Esophagus muscularis mucosa (tissue), 4 donors: ENCODE results near the gene CFAP300. TPM values are rescaled to one million over a fixed set of nuclear protein-coding genes. Genes with fewer than 3 reads are reported as not detected.

Source experiments
- DNase-seq: peaks from one replicate; pipeline ENCODE4 v3.0.0-alpha.2; 2017; ENCODE audit errors: extremely low spot score
- H3K27ac ChIP-seq, 4 donors: fragments of 200-600 bp; sonication (generic); replicated peaks in 1 of 4; 1 replicate in 3 of 4; 2 replicates in 1 of 4; pipeline ENCODE4 v1.5.1; 2016 to 2019; ENCODE audit warnings: mild to moderate bottlenecking in 1 of 4
- H3K27me3 ChIP-seq, 4 donors: fragments of 200-600 bp; sonication (generic); one replicate each; pipeline versions ENCODE4 v1.5.1 to v1.6.0; 2016 to 2019
- H3K36me3 ChIP-seq, 4 donors: fragments of 200-600 bp; sonication (generic); one replicate each; pipeline ENCODE4 v1.5.1; 2016 to 2019
- H3K4me1 ChIP-seq, 4 donors: fragments of 200-600 bp; sonication (generic); one replicate each; pipeline ENCODE4 v1.5.1; 2016 to 2019
- H3K4me3 ChIP-seq, 4 donors: fragments of 200-600 bp; sonication (generic); 1 replicate in 2 of 4; 2 replicates in 2 of 4; pipeline ENCODE4 v1.5.1; 2016 to 2019; ENCODE audit warnings: mild to moderate bottlenecking in 4 of 4, moderate library complexity in 1 of 4
- H3K9me3 ChIP-seq, 4 donors: fragments of 200-600 bp; sonication (generic); 1 replicate in 3 of 4; 2 replicates in 1 of 4; pipeline ENCODE4 v1.5.1; 2016 to 2019
- EP300 ChIP-seq: sonication (generic); formaldehyde crosslinking; IDR thresholded peaks from one replicate; pipeline ENCODE4 v1.6.1; 2017; ENCODE audit warnings: antibody characterized with exemption
- POLR2A ChIP-seq: fragments of 450-650 bp; IDR thresholded peaks from one replicate; pipeline ENCODE4 v1.6.1; 2017; ENCODE audit warnings: antibody characterized with exemption, moderate library complexity, mild to moderate bottlenecking, low read depth
- POLR2AphosphoS5 ChIP-seq, 2 donors: sonication (generic); formaldehyde crosslinking; IDR thresholded peaks; one replicate each; pipeline ENCODE4 v1.6.1; 2017; ENCODE audit warnings: antibody characterized with exemption in 2 of 2
- WGBS: methylation state at CpG from one replicate; pipeline ENCODE4 v1.1.5; 2018; 5-methylcytosine and 5-hydroxymethylcytosine counted together
- intact Hi-C: fragments of 100-400 bp; cut with DNase I; formaldehyde crosslinking; loops from one replicate; pipeline ENCODE4 v1.15.1; 2023
- total RNA-seq, 4 donors: library from RNA; depleted of rRNA; stranded (reverse); fragments of >200 nt; gene quantifications; one replicate each; pipeline versions ENCODE4 v1.1.0 to v1.2.1, GENCODE V29; 2016
- TF ChIP-seq, protein P1 (sequence below), 3 experiments: fragments of 200-600 bp in 2 of 3; fragments of 450-650 bp in 1 of 3; sonication (generic) in 2 of 3; IDR thresholded peaks; one replicate each; pipeline ENCODE4 v1.5.1; 2017 to 2019; ENCODE audit warnings: antibody characterized with exemption in 3 of 3, mild to moderate bottlenecking in 2 of 3, moderate library complexity in 1 of 3

Gene CFAP300
- 1 to 10 TPM in 3 of 4 donors, under 1 TPM in 1; 0.83 to 2.2 (median 1.6) TPM for total RNA-seq

DNA sequence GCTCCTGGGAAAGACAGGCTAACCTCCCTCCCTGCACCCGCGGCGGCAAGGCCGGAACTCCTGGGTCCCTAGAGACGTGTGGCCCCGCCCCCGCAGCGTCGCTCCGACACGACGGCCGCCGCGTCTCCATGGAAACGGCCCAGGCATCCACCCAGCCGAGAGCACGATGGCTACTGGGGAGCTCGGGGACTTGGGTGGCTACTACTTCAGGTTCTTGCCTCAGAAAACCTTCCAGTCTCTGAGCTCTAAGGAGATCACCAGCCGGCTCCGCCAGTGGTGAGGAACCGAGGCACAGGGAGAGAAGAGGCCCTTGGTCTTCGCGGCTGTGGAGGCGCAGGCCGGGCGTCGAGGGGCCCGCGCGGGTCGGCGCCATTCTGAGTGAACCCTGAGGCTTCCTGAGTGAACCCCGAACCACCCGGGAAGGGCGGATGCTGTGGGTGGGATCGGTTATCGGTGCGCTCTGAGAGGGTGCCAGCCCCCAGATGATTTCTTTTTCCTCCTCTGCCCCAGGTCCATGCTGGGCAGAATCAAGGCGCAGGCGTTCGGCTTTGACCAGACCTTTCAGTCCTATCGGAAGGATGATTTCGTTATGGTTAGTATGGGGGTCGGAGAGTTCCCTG lies at the start of gene CFAP300:
TSS of gene CFAP300 (plus strand) at position 133 of the 620 bp plus-strand sequence. CDS start at position 167, 34 bp downstream.
- Histone ChIP-seq H3K27ac (peak within 1 kb of the TSS; percentile 71 to 82 (median 76)), H3K27me3 (no peaks in the 10 kb centered on the region), H3K4me3 (peak within 1 kb of the TSS; percentile 62 to 69 (median 64)), H3K36me3 (no peaks in the 10 kb centered on the region), H3K4me1 (peaks cover 0 to 16% (median 11%) of the 10 kb centered on the region in 4 donors), H3K9me3 (no peaks in the 10 kb centered on the region)
- intact Hi-C loops: loop anchor here (5.0 kb wide), 1 partner anchor 60 kb away; no protein-coding TSS in a partner anchor
- TF ChIP-seq POLR2AphosphoS5 (IDR thresholded peaks at IDR 0.05) (peak; percentile 28 to 64), EP300 (no peak)
- WGBS: 6% methylated on average over 9 of the region's 45 CpGs
- DNase-seq: peak; percentile 93

DNA sequence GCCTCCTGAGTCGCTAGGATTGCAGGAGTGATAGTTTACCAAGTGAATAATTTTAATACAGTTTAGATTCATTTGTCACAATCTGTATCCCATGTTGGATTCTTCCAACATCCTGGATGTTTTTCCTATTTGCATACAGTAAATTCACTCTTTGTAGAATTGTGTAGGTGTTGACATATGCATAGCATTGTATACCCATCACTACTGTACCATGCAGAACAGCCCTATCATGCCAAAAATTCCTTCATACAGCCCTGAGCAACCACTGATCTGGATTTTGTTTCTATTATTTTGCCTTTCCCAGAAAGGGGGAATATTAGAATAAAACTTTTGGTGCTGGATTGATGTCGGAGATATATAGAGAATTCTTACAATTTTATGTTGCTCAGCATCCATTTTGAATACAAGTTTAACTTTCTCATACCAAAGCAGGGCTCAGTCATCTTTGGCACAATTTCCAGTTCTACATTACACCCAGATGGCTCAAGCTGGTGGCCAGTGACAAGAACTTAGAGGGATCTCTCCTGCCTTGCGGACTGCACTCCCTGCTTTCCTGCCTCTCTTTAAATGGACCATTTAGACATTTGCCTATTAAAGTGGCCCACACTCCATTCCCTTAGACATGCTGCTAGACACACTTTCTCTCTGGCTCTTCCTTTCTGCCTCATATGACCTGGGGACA lies 45.4 kb upstream of the CFAP300 start:
- WGBS: 84% methylated on average over 3 of the region's 3 CpGs
- no peak overlapping the region for H3K27ac ChIP-seq
- no peak for TF ChIP-seq POLR2AphosphoS5 (IDR thresholded peaks at IDR 0.05)
- TF ChIP-seq, protein P1, sequence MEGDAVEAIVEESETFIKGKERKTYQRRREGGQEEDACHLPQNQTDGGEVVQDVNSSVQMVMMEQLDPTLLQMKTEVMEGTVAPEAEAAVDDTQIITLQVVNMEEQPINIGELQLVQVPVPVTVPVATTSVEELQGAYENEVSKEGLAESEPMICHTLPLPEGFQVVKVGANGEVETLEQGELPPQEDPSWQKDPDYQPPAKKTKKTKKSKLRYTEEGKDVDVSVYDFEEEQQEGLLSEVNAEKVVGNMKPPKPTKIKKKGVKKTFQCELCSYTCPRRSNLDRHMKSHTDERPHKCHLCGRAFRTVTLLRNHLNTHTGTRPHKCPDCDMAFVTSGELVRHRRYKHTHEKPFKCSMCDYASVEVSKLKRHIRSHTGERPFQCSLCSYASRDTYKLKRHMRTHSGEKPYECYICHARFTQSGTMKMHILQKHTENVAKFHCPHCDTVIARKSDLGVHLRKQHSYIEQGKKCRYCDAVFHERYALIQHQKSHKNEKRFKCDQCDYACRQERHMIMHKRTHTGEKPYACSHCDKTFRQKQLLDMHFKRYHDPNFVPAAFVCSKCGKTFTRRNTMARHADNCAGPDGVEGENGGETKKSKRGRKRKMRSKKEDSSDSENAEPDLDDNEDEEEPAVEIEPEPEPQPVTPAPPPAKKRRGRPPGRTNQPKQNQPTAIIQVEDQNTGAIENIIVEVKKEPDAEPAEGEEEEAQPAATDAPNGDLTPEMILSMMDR (IDR thresholded peaks at IDR 0.05): no peak
- no peak for TF ChIP-seq EP300
- TF ChIP-seq POLR2A: no peak
- DNase-seq: no peak
- no peaks in the 10 kb centered on the region for H3K27me3 ChIP-seq
- H3K4me3 ChIP-seq: no peak overlapping the region
- H3K4me1 ChIP-seq: no peaks in the 10 kb centered on the region
- intact Hi-C loops: no loop called here
- peaks cover 0 to 32% (median 5%) of the 10 kb centered on the region in 4 donors for H3K36me3 ChIP-seq
- no peaks in the 10 kb centered on the region for H3K9me3 ChIP-seq

DNA sequence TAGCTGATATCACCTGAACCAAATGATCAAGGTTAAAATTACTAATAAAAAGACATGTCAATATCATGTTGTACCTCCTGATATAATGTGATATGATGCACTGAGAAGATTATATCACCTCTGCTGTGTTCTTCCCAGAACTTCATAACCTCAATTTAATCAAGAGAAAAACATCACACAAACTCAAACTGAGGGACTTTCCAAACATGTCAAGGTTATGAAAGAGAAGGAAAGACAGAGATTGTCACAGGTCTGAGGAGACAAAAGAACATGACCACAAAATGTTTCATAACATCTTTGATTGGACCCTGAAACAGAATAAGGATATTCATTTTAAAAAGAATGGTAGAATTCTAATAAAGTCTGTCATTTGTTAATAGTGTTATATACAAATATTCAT lies 43.0 kb upstream of the CFAP300 start:
- intact Hi-C loops: no loop called here
- Histone ChIP-seq H3K36me3 (peaks cover 0 to 18% (median 0%) of the 10 kb centered on the region in 4 donors), H3K27me3 (no peaks in the 10 kb centered on the region), H3K4me1 (peaks cover 0 to 13% (median 9%) of the 10 kb centered on the region in 4 donors), H3K27ac (no peak overlapping the region), H3K9me3 (no peaks in the 10 kb centered on the region), H3K4me3 (no peak overlapping the region)
- DNase-seq: no peak
- no peak for TF ChIP-seq EP300
- TF ChIP-seq, protein P1 (IDR thresholded peaks at IDR 0.05): no peak
- no peak for TF ChIP-seq POLR2A
- no peak for TF ChIP-seq POLR2AphosphoS5 (IDR thresholded peaks at IDR 0.05)

GRCh38 chr11:102005306-102005705 lies 41.9 kb upstream of the CFAP300 start:
- Histone ChIP-seq H3K4me3 (no peak overlapping the region), H3K27me3 (no peaks in the 10 kb centered on the region), H3K27ac (no peak overlapping the region), H3K9me3 (no peaks in the 10 kb centered on the region), H3K36me3 (peaks cover 0 to 8% (median 0%) of the 10 kb centered on the region in 4 donors), H3K4me1 (peaks cover 0 to 13% (median 11%) of the 10 kb centered on the region in 4 donors)
- intact Hi-C loops: loop anchor here (5.0 kb wide), 1 partner anchor 88 kb away; the partner anchor contains the start of genes ANGPTL5 and CEP126
- DNase-seq: no peak
- TF ChIP-seq EP300 (no peak), POLR2AphosphoS5 (IDR thresholded peaks at IDR 0.05) (no peak), POLR2A (no peak)
- TF ChIP-seq, protein P1 (IDR thresholded peaks at IDR 0.05): no peak
- 80% methylated on average over 4 of the region's 4 CpGs for WGBS

DNA sequence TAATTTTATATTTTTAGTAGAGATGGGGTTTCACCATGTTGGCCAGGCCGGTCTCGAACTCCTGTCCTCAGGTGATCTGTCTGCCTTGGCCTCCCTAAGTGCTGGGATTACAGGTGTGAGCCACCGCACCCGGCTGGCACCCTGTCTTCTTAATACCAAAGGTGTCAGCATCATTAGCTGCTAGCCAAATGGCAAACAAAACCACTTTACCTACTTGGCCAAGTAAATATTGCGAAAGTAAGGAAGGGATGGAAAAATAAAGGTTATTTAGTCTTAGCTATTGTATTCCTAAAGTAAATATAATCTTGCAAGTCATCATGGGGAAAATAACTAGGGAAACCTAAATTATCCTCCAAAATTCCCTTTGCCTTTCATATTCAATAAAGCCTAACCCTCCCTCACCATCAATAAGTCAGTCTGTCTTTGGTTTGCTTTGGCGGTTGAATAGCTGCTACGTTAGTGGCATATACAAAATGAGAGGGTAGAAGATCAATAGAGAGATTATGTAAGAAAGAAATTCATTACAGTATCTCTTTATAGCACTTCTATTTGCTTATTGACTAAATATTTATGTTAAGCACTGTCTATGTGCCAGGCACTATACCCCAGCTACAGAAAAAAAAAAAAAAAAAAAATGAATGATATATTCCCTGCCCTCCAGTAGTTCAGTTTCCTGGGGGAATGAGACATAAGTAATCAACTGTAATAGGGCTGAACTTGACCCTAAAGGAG lies 40.2 kb upstream of the CFAP300 start:
- 85% methylated on average over 7 of the region's 7 CpGs for WGBS

More for the DNA sequence above, 40.2 kb upstream of the CFAP300 start:
- no peak overlapping the region for H3K4me3 ChIP-seq
- no peaks in the 10 kb centered on the region for H3K36me3 ChIP-seq
- no peaks in the 10 kb centered on the region for H3K9me3 ChIP-seq
- peaks cover 8 to 26% (median 22%) of the 10 kb centered on the region in 4 donors for H3K4me1 ChIP-seq
- intact Hi-C loops: loop anchor here (5.0 kb wide), 1 partner anchor 90 kb away; the partner anchor contains the start of genes ANGPTL5 and CEP126
- H3K27ac ChIP-seq: peak overlapping the region in 2 of 4 donors; percentile 47 to 50
- TF ChIP-seq POLR2AphosphoS5 (IDR thresholded peaks at IDR 0.05): no peak
- no peak for TF ChIP-seq EP300
- TF ChIP-seq, protein P1 (IDR thresholded peaks at IDR 0.05): no peak
- no peak for TF ChIP-seq POLR2A
- no peak for DNase-seq
- H3K27me3 ChIP-seq: no peaks in the 10 kb centered on the region
